Body of pancreas (tissue), 4 donors: ENCODE measurements around the gene SVIL.

Experiments
- POLR2A ChIP-seq, 3 donors: fragments of 450-650 bp; IDR thresholded peaks; one replicate each; pipeline ENCODE4 v1.6.1; 2016; ENCODE audit warnings: antibody characterized with exemption in 3 of 3, mild to moderate bottlenecking in 2 of 3
- TF ChIP-seq, protein P1 (sequence below), 7 experiments: fragments of 450-650 bp in 4 of 7; fragments of 200-600 bp in 3 of 7; sonication (generic) in 3 of 7; IDR thresholded peaks; one replicate each; pipeline ENCODE4 v1.5.1; 2016 to 2019; ENCODE audit warnings: antibody characterized with exemption in 7 of 7

DNA sequence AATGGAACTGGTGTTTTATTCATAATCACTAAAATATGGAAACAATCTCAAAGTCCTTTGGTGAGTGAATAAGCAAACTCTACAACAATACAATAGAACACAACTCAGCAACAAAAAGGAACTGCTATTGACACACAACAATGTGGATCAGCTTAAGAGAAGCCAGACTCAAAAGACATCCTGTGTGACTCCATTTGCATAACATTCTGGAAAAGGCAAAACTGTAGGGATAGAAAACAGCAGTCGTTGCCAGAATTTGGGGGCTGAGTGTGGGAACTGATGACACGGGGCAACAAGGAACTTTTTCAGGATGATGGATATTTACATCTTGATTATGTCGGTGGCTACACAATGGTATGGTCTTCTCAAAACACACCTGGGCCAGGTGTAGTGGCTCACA, 32.4 kb upstream of the SVIL start:
- TF ChIP-seq, protein P1, sequence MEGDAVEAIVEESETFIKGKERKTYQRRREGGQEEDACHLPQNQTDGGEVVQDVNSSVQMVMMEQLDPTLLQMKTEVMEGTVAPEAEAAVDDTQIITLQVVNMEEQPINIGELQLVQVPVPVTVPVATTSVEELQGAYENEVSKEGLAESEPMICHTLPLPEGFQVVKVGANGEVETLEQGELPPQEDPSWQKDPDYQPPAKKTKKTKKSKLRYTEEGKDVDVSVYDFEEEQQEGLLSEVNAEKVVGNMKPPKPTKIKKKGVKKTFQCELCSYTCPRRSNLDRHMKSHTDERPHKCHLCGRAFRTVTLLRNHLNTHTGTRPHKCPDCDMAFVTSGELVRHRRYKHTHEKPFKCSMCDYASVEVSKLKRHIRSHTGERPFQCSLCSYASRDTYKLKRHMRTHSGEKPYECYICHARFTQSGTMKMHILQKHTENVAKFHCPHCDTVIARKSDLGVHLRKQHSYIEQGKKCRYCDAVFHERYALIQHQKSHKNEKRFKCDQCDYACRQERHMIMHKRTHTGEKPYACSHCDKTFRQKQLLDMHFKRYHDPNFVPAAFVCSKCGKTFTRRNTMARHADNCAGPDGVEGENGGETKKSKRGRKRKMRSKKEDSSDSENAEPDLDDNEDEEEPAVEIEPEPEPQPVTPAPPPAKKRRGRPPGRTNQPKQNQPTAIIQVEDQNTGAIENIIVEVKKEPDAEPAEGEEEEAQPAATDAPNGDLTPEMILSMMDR (IDR thresholded peaks at IDR 0.05), result no peak
- TF ChIP-seq POLR2A (IDR thresholded peaks at IDR 0.05), result no peak
